ENCODE data around the gene COG5. TPM values are rescaled to one million over a fixed set of nuclear protein-coding genes. Genes with fewer than 3 reads are reported as not detected.

The COG5 gene
- total RNA-seq, 2 experiments from 2014 or later, result 40.9 to 60.2 TPM

DNA sequence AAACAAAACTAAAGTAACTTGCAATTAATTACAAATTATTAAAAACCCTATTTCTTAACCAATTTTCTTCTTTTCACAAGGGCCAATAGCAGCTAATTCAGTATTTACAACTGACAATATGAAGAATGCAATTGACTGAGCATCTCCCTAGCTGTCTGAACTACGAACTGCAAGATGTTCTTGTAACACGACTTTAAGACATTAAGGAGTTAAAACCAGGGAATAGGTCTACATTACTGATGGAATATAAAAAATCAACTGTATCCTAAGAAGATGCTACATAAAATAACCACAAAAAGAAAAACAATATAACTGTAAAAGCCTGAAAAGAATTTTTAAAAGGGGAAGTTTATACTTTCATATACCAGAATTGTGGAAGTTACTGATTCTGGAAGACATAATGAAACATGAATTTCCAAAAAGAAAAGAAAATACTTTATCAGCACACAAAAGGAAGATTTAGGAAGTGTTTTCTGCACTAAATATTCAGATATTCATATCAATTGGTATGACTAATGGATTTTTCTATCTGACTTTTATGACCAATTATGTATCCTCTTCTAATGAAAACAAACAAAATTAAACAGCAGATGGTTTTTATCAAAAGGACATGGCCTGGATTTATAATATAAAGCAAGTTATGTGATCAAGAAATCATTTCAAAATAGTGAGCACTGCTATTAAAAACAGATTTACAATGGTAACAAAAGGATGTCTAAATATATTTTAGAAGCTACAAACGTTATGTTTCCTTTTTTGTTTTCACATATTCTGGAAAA, 92.2 kb downstream of the COG5 start:
- Histone ChIP-seq H3K79me2 (ENCODE audit: insufficient read depth, low read depth, low read length) (no peaks in the 10 kb centered on the region), H3K4me1 (ENCODE audit: insufficient read depth, low read length, poor library complexity, severe bottlenecking) (no peaks in the 10 kb centered on the region), H3K4me2 (ENCODE audit: low read length) (no peak overlapping the region), H3K4me3 (ENCODE audit: low read depth, low read length, poor library complexity, severe bottlenecking) (no peak overlapping the region), H2AFZ (ENCODE audit: low read length) (no peak overlapping the region), H4K20me1 (ENCODE audit: insufficient read depth, low read length) (no peaks in the 10 kb centered on the region), H3K9me3 (ENCODE audit: low read length) (no peaks in the 10 kb centered on the region), H3K36me3 (ENCODE audit: insufficient read depth, low read length) (no peaks in the 10 kb centered on the region), H3K9me2 (ENCODE audit: insufficient read depth, low read length) (no peaks in the 10 kb centered on the region), H3K27ac (ENCODE audit: low read depth, low read length, poor library complexity, severe bottlenecking) (no peak overlapping the region)
- no peak for DNase-seq (ENCODE audit: low spot score)
- intact Hi-C loops (cut with micrococcal nuclease; ENCODE audit: unreplicated experiment), result no loop called here
- ChIA-PET POLR2A (interaction anchor here (0.6 to 1.1 kb wide), 5 partner anchors 14 to 367 kb away, joined by 3 to 5 read pairs (median 3); partner anchors contain the start of gene HBP1), CTCF (ENCODE audit: unreplicated experiment) (no interaction called here)
- TF ChIP-seq, protein P1, sequence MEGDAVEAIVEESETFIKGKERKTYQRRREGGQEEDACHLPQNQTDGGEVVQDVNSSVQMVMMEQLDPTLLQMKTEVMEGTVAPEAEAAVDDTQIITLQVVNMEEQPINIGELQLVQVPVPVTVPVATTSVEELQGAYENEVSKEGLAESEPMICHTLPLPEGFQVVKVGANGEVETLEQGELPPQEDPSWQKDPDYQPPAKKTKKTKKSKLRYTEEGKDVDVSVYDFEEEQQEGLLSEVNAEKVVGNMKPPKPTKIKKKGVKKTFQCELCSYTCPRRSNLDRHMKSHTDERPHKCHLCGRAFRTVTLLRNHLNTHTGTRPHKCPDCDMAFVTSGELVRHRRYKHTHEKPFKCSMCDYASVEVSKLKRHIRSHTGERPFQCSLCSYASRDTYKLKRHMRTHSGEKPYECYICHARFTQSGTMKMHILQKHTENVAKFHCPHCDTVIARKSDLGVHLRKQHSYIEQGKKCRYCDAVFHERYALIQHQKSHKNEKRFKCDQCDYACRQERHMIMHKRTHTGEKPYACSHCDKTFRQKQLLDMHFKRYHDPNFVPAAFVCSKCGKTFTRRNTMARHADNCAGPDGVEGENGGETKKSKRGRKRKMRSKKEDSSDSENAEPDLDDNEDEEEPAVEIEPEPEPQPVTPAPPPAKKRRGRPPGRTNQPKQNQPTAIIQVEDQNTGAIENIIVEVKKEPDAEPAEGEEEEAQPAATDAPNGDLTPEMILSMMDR (conservative IDR thresholded peaks at IDR 0.05; ENCODE audit: low read length), result no peak
- TF ChIP-seq EZH2phosphoT487 (IDR thresholded peaks at IDR 0.05; ENCODE audit: borderline replicate concordance, low read depth, low read length), result no peak
- no TSS peak for BruUV-seq (replicated peaks)

DNA sequence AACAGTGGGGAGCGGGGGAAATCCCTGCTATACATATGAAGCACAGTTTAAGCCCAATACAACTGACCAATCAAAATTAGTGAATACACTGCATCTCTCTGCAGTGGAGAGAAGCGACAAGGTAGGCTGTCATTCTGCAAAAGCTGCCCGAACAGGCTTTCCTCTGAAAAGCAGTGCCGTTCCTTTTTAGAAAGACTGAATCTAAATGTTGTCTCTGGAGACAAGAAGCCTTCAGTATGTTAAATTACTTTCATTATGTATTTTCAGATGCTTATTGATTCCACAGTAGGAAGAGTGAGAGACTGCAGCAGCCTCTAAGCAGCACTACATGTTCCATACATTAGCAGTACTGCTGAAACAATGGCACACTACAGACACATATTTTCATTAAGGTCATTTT, 93.8 kb downstream of the COG5 start, which contains the start of gene GPR22:
GPR22 (plus strand) TSS at position 129 of the 400 bp plus-strand sequence. CDS start 4,004 bp downstream, outside the sequence.
- POLR2A ChIA-PET, result interaction anchor here (0.7 kb wide), 1 partner anchor 52 kb away, joined by 3 read pairs; no protein-coding TSS in a partner anchor
- CTCF ChIA-PET (ENCODE audit: unreplicated experiment), result no interaction called here
- intact Hi-C loops (cut with micrococcal nuclease; ENCODE audit: unreplicated experiment), result no loop called here
- H3K4me3 ChIP-seq (ENCODE audit: low read depth, low read length, poor library complexity, severe bottlenecking), result no peak within 1 kb of the TSS
- no peak for DNase-seq (ENCODE audit: low spot score)
- TF ChIP-seq EZH2phosphoT487 (IDR thresholded peaks at IDR 0.05; ENCODE audit: borderline replicate concordance, low read depth, low read length), result no peak
- TF ChIP-seq, protein P1 (conservative IDR thresholded peaks at IDR 0.05; ENCODE audit: low read length), result no peak
- no peaks in the 10 kb centered on the region for H3K9me2 ChIP-seq (ENCODE audit: insufficient read depth, low read length)
- no peaks in the 10 kb centered on the region for H3K9me3 ChIP-seq (ENCODE audit: low read length)
- BruUV-seq (replicated peaks), result no TSS peak
- no peaks in the 10 kb centered on the region for H3K4me1 ChIP-seq (ENCODE audit: insufficient read depth, low read length, poor library complexity, severe bottlenecking)
- H4K20me1 ChIP-seq (ENCODE audit: insufficient read depth, low read length), result no peaks in the 10 kb centered on the region
- no peaks in the 10 kb centered on the region for H3K79me2 ChIP-seq (ENCODE audit: insufficient read depth, low read depth, low read length)
- H2AFZ ChIP-seq (ENCODE audit: low read length), result no peak within 1 kb of the TSS
- H3K36me3 ChIP-seq (ENCODE audit: insufficient read depth, low read length), result no peaks in the 10 kb centered on the region
- no peak within 1 kb of the TSS for H3K4me2 ChIP-seq (ENCODE audit: low read length)
- H3K27ac ChIP-seq (ENCODE audit: low read depth, low read length, poor library complexity, severe bottlenecking), result no peak within 1 kb of the TSS

- no TSS peak for BruUV-seq (replicated peaks)
- no peaks in the 10 kb centered on the region for H4K20me1 ChIP-seq (ENCODE audit: insufficient read depth, low read length)
- POLR2A ChIA-PET, result interaction anchor here (0.6 to 0.9 kb wide), 2 partner anchors 233 to 510 kb away, joined by 3 to 4 read pairs; no protein-coding TSS in a partner anchor
- no peaks in the 10 kb centered on the region for H3K4me1 ChIP-seq (ENCODE audit: insufficient read depth, low read length, poor library complexity, severe bottlenecking)
- no peak for TF ChIP-seq EZH2phosphoT487 (IDR thresholded peaks at IDR 0.05; ENCODE audit: borderline replicate concordance, low read depth, low read length)
- TF ChIP-seq, protein P1 (conservative IDR thresholded peaks at IDR 0.05; ENCODE audit: low read length), result no peak
- H3K9me3 ChIP-seq (ENCODE audit: low read length), result no peaks in the 10 kb centered on the region
- no peak overlapping the region for H2AFZ ChIP-seq (ENCODE audit: low read length)
- no peak overlapping the region for H3K4me2 ChIP-seq (ENCODE audit: low read length)
- H3K4me3 ChIP-seq (ENCODE audit: low read depth, low read length, poor library complexity, severe bottlenecking), result no peak overlapping the region
- no peak for DNase-seq (ENCODE audit: low spot score)
- no peak overlapping the region for H3K27ac ChIP-seq (ENCODE audit: low read depth, low read length, poor library complexity, severe bottlenecking)
- CTCF ChIA-PET (ENCODE audit: unreplicated experiment), result no interaction called here
- no peaks in the 10 kb centered on the region for H3K79me2 ChIP-seq (ENCODE audit: insufficient read depth, low read depth, low read length)
- no peaks in the 10 kb centered on the region for H3K36me3 ChIP-seq (ENCODE audit: insufficient read depth, low read length)
- intact Hi-C loops (cut with micrococcal nuclease; ENCODE audit: unreplicated experiment), result no loop called here
- H3K9me2 ChIP-seq (ENCODE audit: insufficient read depth, low read length), result no peaks in the 10 kb centered on the region
Observed at GRCh38 chr7:107468824-107469223, 94.9 kb downstream of the COG5 start.

Measured in OCI-LY7 (cell line).